SHP77 (cell line): ENCODE measurements around the gene IRF3.
A peak's percentile ranks its signal among the peaks of the same experiment; 100 is the strongest.

Experiments
- DNase-seq, 2 experiments: peaks; one replicate each; lab custom pipeline; 2025; lab: John Stamatoyannopoulos, UW

IRF3 gene

DNA sequence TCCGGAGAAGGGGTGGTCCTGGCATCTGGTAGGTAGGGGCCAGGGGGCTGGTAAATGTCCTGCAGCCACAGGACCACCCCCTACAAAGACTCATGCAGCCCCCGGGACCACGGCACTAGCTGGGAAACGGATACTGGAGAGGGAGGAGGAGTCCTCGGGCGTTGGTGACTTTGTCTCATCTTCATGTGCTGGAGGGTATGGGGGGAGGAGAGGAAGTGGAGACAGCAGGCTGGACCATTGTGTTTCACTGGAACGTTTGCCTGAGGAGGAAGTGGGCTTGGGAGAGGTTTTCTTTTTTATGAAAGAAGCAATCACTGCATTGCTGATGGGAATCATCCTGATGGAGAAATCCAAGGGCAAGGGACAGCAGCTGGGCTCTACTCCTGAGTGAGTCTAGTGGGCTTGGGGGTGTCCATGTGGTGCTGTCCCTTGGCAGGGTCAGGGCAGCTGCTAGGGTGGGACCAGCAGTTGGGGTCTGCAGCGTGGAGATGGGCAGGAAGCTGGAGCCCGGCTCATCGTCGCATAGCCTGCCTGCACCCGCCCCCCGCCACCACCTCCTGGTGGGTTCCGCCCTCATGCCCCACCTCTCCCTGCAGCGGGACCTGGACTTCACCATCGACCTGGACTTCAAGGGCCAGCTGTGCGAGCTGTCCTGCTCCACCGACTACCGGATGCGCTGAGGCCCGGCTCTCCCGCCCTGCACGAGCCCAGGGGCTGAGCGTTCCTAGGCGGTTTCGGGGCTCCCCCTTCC lies 22.1 kb upstream of the IRF3 start:
- no peak for DNase-seq

DNA sequence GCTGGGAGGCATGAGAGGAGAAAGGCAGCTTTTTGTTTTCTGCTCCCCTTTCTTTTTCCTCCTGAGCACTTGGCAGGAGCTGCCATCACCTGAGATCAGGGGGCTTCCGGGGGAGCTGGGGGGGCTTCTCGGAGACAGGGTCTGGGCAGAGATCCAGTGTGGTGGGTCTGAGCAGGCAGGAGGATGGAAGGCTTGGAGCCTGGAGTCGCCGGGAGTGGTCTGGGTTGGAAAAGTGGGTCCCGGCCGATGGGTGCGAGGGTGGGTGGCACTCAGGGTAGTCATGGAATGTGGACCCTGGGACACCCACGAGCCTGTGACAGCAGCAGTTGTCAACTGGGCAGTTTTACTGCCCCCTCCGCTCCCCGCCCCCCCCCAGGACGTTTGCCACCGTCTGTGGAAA lies 21.5 kb upstream of the IRF3 start:
- no peak for DNase-seq

DNA sequence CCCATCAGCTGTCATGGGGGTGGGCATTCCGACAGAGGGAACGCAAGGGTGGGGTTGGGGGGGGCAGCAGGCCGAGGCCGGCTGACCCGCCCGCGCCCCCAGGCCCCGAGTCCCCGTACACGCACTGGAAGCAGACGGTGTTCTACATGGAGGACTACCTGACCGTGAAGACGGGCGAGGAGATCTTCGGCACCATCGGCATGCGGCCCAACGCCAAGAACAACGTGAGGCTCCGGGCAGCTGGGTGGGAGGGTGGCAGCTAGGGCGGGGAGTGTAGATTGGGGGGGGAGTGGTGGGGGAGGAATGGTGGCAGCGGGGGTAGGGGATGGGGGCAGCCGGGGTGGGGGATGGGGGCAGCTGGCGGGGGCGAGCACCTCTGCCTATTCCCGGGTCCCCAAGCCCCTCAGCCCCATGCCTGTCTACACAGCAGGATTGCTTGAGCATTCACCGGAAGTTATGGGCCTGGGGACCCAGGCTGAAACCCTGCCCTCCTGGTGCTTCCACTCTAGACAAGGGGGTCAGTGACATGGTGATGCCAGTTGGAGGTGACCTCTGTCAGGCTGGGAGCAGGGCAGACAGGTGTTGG lies 20.9 kb upstream of the IRF3 start:
- no peak for DNase-seq

DNA sequence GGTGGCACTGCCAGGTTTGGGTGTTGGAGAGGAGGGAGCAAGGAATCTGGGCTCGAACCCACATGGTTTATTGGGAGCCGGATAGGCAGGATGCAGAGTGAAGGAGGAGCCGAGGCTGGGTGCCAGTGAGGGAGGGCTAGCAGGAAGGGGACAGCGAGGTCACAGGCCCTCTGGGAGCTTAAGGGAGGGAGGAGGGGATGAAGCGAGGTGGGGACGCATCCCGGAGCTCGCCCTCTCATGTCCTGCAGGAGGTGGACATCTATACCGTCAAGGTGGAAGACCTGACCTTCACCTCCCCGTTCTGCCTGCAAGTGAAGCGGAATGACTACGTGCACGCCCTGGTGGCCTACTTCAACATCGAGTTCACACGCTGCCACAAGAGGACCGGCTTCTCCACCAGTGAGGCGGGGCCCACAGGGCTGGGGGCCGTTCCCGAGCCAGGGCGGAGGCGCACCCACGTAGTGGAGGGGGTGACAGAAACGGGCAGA lies 20.2 kb upstream of the IRF3 start:
- DNase-seq: no peak

DNA sequence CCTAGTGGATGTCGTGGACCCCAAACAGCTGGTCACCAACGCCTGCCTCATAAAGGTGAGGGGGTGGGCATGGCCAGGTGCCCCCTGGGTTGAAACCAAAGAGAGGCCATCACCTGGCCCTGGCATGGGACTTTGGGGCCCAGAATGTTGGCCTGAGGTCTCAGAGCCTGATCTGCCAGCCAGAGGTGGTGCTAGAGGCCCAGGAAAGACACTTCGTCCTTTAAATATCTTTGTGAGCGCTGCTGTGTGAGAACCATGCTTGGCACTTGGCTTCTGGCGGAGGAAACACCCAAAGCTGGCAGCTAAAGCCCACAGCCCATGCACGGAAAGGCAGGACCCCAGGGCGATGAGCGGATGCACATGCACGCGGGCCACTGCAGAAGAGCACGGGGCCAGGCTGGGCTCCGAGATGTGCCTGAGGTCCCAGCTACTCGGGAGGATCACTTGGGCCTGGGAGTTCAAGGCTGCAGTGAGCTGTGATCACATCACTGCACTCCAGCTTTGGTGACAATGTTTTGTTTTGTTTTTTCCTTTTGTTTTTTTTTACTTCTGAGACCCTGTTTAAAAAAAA lies 19.4 kb upstream of the IRF3 start:
- DNase-seq: no peak

DNA sequence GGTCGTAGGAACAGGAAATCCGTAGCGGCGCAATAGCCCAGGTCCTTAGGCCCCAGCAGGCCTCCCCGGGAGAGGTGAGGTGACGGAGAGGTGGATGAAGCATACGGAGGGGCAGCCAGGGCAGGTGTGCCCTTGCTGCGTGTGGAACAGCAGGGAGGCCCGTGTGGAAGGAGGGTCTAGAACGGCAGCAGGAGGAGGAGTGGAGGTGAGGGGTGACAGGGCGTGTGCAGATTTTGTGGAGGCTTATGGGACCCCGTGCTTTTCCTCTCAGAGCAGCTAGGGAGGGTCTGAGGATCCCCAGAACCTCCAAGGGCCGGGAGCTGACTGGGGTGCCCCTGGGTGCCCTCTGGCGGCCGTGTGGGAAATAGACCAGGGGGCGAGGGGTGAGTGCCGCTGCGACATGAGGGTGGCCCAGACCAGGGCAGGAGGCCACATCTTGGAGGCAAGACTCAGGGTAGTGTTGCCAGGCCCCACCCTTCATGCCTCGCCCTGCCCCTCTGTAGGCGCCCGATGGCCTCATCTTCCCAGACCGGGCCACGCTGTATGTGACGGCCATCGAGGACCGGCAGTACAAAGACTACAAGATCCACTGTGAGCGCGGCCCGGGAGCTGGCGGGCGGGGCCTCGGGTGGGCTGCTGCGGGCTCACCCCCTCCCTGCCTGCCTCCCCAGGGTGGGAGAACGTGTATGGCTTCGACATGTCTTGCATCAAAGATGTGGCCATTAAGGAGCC lies 18.8 kb upstream of the IRF3 start:
- no peak for DNase-seq

DNA sequence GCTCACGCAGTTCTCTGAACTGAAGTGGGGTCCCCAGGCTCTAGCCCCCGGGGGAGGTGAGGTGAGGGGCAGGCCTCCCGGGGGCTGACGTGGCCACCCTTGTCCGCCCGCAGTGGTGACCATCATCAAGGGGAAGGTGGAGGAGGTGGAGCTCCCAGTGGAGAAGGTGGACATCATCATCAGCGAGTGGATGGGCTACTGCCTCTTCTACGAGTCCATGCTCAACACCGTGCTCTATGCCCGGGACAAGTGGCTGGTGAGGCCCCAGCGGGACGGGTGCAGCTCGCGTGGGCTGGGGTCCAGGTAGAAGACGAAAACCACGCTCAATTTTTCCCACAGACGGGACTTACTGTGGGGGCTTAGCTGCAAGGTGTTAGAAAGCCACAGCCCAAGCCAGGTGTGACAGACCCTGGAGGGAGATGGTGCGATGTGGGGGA lies 18.2 kb upstream of the IRF3 start:
- DNase-seq: no peak

DNA sequence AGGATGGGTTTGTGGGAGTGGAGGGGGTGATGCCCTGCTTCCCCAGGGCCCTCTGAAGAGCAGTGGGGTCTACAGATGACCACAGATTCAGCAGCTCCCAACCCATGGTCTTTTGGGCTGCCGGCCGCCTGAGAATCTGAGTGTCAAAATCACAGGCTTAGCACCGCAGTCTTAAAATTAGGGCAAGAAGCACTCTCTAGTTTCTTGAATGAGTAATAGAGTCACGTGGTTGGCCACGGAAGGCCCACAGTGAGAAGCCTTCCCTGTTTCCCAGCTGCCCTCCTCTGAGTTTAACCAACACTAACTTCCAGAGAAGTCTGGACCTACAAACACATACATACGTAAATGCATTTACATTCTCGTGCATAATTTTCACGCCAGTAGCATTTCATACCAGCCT lies 16.6 kb upstream of the IRF3 start:
- no peak for DNase-seq

DNA sequence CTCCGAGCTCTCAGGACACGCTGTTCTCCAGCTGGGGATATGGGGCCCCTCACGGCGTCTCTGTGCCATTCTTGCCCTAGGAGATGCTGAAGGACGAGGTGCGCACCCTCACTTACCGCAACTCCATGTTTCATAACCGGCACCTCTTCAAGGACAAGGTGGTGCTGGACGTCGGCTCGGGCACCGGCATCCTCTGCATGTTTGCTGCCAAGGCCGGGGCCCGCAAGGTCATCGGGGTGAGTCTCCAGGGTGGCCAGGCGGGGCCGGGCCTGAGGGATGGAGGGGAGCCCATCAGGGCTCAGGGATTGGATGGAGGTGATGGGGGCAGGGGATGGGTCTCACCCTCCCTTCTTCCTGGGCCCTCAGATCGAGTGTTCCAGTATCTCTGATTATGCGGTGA lies 16.2 kb upstream of the IRF3 start:
- no peak for DNase-seq

DNA sequence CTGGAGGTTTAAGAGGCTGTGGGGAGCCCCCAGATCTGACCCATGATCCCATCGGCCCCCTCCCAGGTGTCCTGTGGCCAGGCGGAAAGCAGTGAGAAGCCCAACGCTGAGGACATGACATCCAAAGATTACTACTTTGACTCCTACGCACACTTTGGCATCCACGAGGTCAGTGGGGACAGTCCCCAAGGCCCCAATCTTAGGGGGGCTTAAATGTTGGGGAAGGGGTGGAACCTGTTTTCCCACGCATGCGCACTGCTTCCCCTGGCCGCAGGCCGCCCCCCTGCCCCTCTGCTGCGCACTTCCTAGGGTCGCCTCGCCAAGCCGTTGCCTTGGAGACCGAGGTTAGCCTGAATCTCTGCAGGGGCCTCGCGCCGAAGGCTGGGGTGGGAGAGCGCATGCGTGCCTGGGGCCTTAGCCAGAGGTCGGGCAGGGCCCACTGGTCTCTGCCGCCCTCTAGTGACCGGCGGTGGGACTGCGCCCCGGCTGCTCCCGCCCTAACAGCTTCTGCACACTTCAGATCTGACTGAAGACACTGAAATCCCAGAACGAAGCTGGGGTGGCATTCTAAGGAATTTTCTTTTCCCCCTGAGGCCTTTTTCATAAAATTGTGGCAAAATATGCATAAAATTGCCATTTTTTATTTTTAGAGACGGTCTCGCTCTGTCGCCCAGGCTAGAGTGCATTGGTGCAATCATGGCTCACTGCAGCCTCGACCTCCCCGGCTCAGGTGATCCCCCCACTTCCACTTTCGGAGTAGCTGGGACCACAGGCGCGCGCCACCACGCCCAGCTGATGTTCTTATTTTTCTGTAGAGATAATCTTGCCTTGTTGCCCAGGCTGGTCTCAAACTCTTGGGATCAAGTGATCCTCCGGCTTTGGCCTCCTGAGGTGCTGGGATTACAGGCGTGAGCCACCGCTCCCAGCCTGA lies 15.0 kb upstream of the IRF3 start:
- DNase-seq: peak; percentile 60 to 82

DNA sequence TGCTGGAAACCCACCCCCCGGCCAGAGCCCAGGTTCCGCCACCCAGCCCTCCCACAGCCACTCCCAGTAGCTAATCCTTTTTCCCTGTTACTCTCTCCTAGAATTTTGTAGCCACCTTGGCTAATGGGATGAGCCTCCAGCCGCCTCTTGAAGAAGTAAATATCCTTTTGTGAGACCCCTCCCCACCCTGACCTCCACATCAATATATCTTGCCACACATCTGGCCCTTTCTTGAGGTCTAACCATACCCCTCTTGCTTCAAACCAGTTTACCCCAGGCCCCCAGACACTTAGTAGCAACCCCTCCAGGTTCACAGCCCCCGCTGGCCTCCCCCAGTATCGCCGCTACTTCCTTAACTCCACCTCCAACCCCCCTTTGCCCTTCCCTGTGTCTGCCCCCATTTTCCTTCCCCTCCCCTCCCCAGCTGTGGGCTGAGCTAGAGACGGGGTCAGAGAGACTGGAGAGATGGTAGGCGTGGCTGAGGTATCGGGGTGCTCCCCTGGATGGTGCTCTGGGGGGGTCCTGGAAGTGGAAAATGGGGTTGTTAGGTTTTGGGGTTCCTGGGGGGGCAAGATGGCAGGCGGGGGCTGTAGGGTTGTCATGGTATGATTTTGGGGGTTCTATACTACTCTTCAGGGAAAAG lies 14.2 kb upstream of the IRF3 start:
- no peak for DNase-seq

DNA sequence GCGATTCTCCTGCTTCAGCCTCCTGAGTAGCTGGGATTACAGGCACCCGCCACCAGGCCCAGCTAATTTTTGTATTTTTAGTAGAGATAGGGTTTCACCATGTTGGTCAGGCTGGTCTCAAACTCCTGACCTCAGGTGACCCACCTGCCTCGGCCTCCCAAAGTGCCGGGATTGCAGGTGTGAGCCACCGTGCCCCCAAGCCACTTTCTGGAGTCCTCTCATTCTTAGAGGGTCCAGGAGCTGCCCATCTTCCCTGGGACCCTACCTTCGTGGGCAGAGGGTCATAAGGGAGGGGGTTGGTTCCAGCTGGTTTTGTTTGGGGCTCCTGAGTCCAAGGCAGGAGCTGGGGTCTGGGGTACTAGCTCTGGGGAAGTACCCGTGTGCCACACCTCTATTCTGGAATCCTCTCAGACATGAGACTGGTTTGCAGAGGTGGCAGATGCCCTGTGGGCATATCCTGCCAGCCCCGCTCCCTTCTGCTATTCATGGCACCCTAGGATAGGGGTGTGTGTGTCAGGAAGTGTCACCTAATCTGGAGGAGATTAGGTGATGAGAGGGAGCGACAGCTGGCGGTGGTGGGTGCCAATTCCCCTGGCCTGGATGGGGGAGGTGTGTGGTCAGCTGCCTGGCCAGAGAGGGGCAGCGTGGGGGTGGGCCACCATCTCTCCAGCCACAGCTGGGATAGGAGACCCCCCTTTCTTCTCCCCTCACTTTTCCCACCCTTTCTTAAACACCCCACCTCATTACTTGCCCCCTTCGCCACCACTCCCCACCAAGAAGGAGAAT lies 13.5 kb upstream of the IRF3 start:
- no peak for DNase-seq

DNA sequence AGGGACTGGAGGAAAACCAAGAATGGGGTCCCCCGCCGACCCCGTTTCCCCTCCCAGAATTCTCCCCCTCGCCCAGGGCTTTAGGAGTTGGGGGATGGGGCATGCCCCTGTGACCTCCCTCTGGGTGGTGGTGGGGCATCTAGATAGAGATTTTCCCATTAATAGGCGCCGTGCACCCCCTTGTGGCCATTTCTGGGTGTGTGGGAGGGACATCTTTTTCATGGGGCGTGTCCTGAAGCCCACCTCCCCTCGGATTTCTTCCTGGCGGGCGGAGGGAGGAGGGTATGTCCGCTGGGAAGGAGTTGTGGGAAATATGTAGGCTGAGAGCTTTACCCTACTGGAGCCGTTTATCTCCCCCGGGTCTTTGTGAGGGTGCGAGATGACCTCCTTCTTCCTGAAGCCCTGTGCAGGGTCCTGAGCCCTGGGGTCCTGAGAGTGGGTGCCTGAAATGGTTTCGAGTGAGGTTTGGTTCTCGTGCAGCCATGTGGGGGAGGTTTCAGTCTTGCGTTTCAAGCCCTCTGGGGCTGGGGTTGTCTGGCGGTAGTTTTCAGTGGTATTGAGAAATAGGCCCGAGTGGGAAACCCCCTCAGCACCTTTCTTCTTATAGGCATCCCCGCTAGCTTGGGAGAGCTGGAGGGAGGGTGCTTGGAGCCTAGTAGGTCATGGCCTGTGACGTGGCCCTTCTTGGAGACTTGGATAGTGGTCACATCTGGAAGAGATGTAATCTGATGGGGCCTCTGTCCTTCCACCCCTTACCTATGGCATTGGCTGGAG lies 12.4 kb upstream of the IRF3 start:
- DNase-seq: peak in 1 of 2 experiments; percentile 33

DNA sequence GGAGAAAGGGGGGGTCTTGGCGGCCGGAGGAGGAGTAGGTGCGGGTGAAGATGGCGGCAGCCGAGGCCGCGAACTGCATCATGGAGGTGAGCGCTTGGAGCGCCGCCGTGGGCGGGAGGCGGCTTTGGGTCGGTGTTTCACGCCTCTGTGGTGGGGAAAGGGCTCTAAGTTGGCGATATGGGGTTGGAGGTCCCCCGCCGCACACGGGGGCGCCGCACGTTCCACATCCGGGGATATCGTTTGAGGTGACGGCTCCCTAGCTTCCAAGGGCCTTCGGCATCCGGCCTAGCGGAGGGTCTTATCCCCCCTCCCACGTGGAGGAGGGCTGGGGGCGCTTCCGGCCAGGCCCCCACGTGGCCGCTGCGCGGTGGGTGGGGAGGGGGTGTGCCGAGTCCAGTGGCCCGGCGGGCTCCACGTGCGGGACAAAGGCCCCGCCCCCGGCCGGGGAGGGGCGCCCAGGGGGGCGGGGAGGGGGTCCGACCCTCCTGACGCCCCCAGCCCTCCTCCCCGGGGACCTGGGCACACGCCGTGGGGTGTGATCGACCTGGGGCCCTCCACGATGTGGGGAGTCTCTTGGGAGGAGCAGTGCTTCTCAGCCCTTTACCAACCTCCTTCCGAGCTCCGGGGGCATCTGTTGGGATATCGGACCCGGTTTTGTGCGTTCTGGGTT lies 11.7 kb upstream of the IRF3 start, which contains the start of gene PRMT1:
TSS of gene PRMT1 (plus strand) at position 41 of the 670 bp plus-strand sequence. CDS start at position 51, 10 bp downstream.
- DNase-seq: no peak

DNA sequence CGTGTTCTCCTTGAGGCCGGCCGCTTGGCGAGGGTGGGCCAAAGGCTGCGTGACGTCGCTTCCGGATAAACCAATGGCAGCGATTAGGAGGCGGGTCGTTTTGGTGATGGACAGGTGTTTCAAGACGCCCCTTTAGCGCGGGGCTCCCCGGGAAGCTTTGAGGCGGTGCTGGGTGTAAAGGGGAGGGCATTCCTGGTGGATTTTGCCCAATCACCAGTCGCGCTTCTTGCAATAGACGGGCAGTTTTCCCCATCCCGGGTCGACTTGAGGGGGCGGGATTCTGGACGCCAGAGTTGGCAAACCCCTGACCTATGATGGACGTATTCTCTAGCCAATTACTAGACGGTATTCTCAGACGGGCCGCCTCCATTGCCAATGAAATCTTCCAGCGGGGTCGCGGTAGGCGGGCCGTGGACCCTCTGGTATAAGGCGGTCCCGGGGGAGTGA lies 11.2 kb upstream of the IRF3 start:
- DNase-seq: peak; percentile 99 to 100

DNA sequence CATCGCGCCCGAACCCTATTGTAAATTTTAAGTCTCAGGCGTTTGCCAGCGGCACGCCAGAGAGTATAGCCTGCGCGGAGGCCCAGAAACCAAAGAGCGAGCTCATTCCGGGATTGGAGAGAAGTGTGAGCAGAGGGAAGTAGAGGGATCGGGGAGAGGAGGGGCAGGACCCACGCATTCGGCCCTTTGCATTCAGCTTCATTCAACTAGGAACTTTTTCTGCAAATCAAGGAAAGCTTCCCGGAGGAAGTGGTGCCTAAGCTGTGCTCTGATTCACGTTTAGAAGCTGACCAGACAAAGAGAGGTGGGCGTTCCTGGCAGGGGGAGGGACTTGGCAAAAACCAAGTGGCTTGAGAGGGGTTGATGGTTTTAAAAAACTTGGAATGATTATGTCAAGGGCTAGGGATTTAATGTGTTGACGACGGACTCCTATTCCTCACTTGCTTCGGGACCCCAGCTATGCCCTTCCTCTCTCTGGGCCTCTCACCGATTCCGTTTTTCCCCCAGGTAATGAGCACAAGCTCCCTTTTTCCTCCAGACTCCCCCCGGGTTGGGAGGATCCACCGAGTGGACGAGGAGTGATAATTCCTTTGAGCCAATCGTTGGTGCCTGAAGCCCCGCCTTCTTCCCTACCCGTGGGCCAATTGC lies 10.6 kb upstream of the IRF3 start:
- DNase-seq: peak; percentile 86 to 90

DNA sequence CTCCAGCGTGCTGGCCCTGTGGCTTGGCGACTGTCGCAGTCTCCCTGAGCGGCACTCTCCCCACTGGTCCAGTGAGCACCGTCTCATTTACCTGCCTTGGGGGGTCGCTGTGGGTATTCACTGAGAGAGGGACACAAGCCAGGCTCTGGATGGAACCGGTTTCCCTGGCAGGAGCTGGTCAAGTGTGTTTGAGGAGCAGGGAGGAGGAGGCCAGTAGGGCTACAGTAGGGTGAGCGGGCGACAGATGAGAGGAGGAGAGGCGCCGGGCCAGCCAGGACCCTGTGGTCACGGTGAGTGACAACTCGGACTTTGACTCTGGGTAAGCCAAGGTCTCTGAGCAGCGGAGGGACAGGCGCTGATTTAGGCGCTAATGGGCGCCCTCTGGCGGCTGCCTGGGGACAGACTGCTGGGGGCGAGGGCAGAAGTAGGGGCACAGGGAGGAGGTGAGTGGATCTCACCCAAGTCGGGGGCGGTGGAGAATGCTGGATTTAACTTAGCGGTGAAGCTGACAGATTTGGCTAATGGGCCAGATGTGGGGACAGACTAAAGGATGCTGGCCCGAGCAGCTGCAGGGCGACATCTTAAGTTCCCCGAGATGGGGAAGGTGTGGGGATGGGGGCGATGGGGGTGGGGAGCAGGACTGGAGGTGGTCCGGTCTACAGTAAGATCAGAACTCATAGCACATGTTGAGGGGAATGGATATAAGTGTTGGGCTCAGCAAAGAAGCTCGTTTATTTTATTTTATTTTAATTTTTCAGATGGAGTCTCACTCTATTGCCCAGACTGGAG lies 6.7 kb upstream of the IRF3 start:
- peak; percentile 82 to 87 for DNase-seq
